GDM1 (cell line): ENCODE data around the gene LIMS2.

ENCODE experiments used
- DNase-seq: peaks from one replicate; lab custom pipeline; 2025; lab: John Stamatoyannopoulos, UW

Gene LIMS2

GRCh38 chr2:127621981-127622431 lies 53.3 kb downstream of the LIMS2 start:
- DNase-seq = no peak

GRCh38 chr2:127620866-127621265 lies 54.5 kb downstream of the LIMS2 start:
- no peak for DNase-seq

GRCh38 chr2:127619877-127620705 lies 55.2 kb downstream of the LIMS2 start:
- DNase-seq = no peak

GRCh38 chr2:127619203-127619590 lies 56.1 kb downstream of the LIMS2 start:
- no peak for DNase-seq

GRCh38 chr2:127618551-127619202 lies 56.7 kb downstream of the LIMS2 start:
- no peak for DNase-seq

GRCh38 chr2:127615511-127616166 lies 59.7 kb downstream of the LIMS2 start:
- no peak for DNase-seq

GRCh38 chr2:127614731-127615130 lies 60.6 kb downstream of the LIMS2 start:
- DNase-seq = no peak

GRCh38 chr2:127614246-127614645 lies 61.1 kb downstream of the LIMS2 start:
- DNase-seq = no peak

- DNase-seq = no peak
Observed at GRCh38 chr2:127612111-127612822, 63.1 kb downstream of the LIMS2 start.

GRCh38 chr2:127611076-127611925 lies 64.0 kb downstream of the LIMS2 start:
- no peak for DNase-seq

- no peak for DNase-seq
Observed at GRCh38 chr2:127610561-127610960, 64.8 kb downstream of the LIMS2 start.

GRCh38 chr2:127609818-127610217 lies 65.5 kb downstream of the LIMS2 start:
- no peak for DNase-seq

GRCh38 chr2:127609031-127609751 lies 66.1 kb downstream of the LIMS2 start:
- no peak for DNase-seq

GRCh38 chr2:127608061-127609030 lies 67.0 kb downstream of the LIMS2 start:
- DNase-seq = no peak

- DNase-seq = no peak
Observed at GRCh38 chr2:127607399-127607908, 67.9 kb downstream of the LIMS2 start.

- DNase-seq = no peak
Observed at GRCh38 chr2:127606625-127607398, 68.5 kb downstream of the LIMS2 start.

- no peak for DNase-seq
Observed at GRCh38 chr2:127605691-127606263, 69.6 kb downstream of the LIMS2 start.

GRCh38 chr2:127604986-127605385 lies 70.3 kb downstream of the LIMS2 start:
- no peak for DNase-seq
